ENCODE measurements around the gene PCYT1B. TPM values are rescaled to one million over a fixed set of nuclear protein-coding genes. Genes with fewer than 3 reads are reported as not detected.
"Not testable (repeated sequence)": the region's sequence is repeated elsewhere in the genome, so short reads cannot be mapped to it uniquely, and the experiment has no call there.

Gene PCYT1B
- total RNA-seq, 1 donor from 2014 or later: 26.1 TPM

DNA sequence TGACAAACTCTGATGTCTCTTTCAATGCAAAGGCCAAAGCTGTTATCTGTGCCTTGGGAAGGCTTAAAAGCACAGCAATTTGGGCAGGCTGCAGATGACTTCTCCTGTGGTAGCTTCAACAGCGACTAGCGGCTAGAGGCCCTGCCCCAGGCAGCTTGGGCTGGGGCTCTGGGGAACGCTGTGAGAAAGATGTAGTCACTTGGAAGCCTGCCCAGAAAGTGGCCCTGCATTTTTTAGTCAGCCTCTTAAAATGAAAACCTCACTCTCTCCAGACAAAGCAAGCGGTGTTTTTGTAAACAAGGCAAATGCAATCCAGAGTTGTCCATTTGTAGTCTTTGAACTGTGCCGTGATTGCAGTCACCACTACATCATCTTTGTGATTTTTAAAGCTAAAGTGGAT, 27.5 kb downstream of the PCYT1B start:
- Mint-ChIP-seq H3K4me1 (ENCODE audit: unreplicated experiment) (peaks cover 3% of the 10 kb centered on the region), H3K9me3 (ENCODE audit: unreplicated experiment) (no peaks in the 10 kb centered on the region), H3K4me3 (ENCODE audit: unreplicated experiment) (no peak overlapping the region), H3K27ac (ENCODE audit: unreplicated experiment) (no peak overlapping the region), H3K27me3 (ENCODE audit: unreplicated experiment) (no peaks in the 10 kb centered on the region), H3K36me3 (ENCODE audit: low read depth, unreplicated experiment) (peaks cover 5% of the 10 kb centered on the region)
- TF ChIP-seq, protein P1, sequence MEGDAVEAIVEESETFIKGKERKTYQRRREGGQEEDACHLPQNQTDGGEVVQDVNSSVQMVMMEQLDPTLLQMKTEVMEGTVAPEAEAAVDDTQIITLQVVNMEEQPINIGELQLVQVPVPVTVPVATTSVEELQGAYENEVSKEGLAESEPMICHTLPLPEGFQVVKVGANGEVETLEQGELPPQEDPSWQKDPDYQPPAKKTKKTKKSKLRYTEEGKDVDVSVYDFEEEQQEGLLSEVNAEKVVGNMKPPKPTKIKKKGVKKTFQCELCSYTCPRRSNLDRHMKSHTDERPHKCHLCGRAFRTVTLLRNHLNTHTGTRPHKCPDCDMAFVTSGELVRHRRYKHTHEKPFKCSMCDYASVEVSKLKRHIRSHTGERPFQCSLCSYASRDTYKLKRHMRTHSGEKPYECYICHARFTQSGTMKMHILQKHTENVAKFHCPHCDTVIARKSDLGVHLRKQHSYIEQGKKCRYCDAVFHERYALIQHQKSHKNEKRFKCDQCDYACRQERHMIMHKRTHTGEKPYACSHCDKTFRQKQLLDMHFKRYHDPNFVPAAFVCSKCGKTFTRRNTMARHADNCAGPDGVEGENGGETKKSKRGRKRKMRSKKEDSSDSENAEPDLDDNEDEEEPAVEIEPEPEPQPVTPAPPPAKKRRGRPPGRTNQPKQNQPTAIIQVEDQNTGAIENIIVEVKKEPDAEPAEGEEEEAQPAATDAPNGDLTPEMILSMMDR (IDR thresholded peaks at IDR 0.05; ENCODE audit: unreplicated experiment): no peak
- DNase-seq (ENCODE audit: low spot score): no peak

DNA sequence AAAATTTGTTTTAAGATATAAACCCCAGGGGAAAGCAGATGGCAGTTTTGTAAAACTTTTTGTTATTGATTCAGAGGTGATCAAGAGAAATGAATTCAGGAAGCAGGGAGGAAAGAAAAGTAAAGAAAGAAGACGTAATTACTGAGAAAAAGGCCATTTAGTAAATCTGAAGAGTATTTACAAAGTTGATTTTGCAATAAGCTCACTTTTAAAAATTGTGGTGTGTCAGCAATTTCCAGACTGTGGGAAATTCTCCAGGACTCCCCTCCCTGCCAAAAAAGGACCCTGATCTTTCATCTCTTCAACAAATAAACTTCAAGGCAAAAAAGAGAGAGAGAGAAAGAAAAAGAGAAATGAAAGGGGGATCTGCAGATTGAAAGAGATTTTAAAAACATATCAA, 36.6 kb downstream of the PCYT1B start:
- Mint-ChIP-seq H3K27ac (ENCODE audit: unreplicated experiment) (no peak overlapping the region), H3K36me3 (ENCODE audit: low read depth, unreplicated experiment) (peaks cover 3% of the 10 kb centered on the region), H3K4me1 (ENCODE audit: unreplicated experiment) (no peaks in the 10 kb centered on the region), H3K27me3 (ENCODE audit: unreplicated experiment) (no peaks in the 10 kb centered on the region), H3K9me3 (ENCODE audit: unreplicated experiment) (no peaks in the 10 kb centered on the region), H3K4me3 (ENCODE audit: unreplicated experiment) (no peak overlapping the region)
- TF ChIP-seq, protein P1 (IDR thresholded peaks at IDR 0.05; ENCODE audit: unreplicated experiment): no peak
- no peak for DNase-seq (ENCODE audit: low spot score)

DNA sequence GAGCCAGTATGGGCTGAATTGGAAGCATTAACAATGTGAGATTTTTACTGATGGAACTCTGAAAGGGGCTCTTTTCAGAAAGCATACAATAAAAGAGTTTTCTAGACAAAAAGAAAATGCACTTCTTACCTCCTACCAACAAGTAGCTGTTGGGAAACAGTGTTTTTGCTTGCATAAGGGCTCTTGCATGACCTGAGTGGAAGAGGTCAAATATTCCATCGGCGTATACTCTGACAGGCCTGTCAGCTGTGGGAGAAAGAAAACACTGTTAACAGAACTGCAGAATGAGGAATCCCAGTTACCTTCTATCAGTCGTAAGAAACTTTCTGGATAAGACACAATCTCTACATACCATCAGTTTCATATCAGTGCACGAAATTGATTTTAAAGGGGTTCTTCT, 39.5 kb downstream of the PCYT1B start:
- Mint-ChIP-seq H3K27me3 (ENCODE audit: unreplicated experiment) (no peaks in the 10 kb centered on the region), H3K4me1 (ENCODE audit: unreplicated experiment) (no peaks in the 10 kb centered on the region), H3K27ac (ENCODE audit: unreplicated experiment) (no peak overlapping the region), H3K4me3 (ENCODE audit: unreplicated experiment) (no peak overlapping the region), H3K36me3 (ENCODE audit: low read depth, unreplicated experiment) (peaks cover 9% of the 10 kb centered on the region), H3K9me3 (ENCODE audit: unreplicated experiment) (no peaks in the 10 kb centered on the region)
- DNase-seq (ENCODE audit: low spot score): no peak
- TF ChIP-seq, protein P1 (IDR thresholded peaks at IDR 0.05; ENCODE audit: unreplicated experiment): no peak

DNA sequence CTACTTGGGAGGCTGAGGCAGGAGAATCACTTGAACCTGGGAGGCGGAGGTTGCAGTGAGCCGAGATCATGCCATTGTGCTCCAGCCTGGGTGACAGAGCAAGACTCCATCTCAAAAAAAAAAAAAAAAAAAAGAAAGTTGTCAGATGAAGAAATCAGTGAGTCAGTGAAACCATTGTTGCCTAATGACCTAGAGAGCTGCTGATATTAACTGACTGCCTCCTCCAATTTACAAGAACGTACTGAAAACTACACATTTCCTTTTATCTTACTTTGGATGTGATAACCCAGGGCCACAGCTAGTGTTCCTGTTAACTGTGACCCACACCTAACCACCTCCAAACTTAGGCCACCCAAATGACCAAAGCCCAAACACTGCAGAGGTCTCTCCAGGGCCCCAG, 41.2 kb downstream of the PCYT1B start:
- not testable (repeated sequence) for DNase-seq (ENCODE audit: low spot score); H3K4me1 Mint-ChIP-seq (ENCODE audit: unreplicated experiment); H3K36me3 Mint-ChIP-seq (ENCODE audit: low read depth, unreplicated experiment); H3K9me3 Mint-ChIP-seq (ENCODE audit: unreplicated experiment); H3K27ac Mint-ChIP-seq (ENCODE audit: unreplicated experiment); H3K4me3 Mint-ChIP-seq (ENCODE audit: unreplicated experiment); H3K27me3 Mint-ChIP-seq (ENCODE audit: unreplicated experiment)

DNA sequence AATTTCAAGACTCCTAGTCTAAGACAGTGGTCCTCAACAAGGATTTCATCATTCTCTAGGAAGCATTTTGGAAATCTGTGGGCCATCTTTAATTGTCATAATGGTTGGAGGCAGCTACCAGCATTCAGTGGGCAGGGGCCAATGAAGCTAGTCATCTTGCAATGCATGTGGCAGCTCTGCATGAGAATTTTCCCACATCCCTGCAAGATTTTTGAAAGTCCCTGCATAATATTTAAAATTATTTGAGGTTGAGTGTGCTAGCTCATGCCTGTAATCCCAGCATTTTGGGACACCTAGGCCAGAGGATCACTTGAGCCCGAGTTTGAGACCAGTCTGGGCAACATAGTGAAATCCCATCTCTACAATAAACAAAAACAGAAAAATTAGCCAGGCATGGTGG, 44.0 kb downstream of the PCYT1B start:
- Mint-ChIP-seq H3K27ac (ENCODE audit: unreplicated experiment) (no peak overlapping the region), H3K27me3 (ENCODE audit: unreplicated experiment) (no peaks in the 10 kb centered on the region), H3K4me3 (ENCODE audit: unreplicated experiment) (no peak overlapping the region), H3K9me3 (ENCODE audit: unreplicated experiment) (no peaks in the 10 kb centered on the region), H3K36me3 (ENCODE audit: low read depth, unreplicated experiment) (peaks cover 9% of the 10 kb centered on the region), H3K4me1 (ENCODE audit: unreplicated experiment) (no peaks in the 10 kb centered on the region)
- TF ChIP-seq, protein P1 (IDR thresholded peaks at IDR 0.05; ENCODE audit: unreplicated experiment): no peak
- no peak for DNase-seq (ENCODE audit: low spot score)

DNA sequence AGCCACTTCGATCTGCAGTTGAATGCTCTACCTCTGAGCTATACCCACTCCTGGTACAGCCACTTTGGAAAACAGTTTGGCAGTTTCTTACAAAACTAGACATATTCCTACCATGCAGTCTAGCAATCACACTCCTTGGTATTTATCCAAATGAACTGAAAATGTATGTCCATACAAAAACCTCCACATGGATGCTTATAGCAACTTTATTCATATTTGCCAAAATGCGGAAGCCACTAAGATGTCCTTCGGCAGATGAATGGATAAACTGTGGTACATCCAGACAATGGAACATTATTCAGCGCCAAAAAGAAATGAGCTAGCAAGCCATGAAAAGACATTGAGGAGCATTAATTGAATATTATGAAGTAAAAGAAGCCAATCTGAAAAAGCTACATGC, 45.3 kb downstream of the PCYT1B start:
- Mint-ChIP-seq H3K27me3 (ENCODE audit: unreplicated experiment) (no peaks in the 10 kb centered on the region), H3K4me1 (ENCODE audit: unreplicated experiment) (no peaks in the 10 kb centered on the region), H3K27ac (ENCODE audit: unreplicated experiment) (no peak overlapping the region), H3K9me3 (ENCODE audit: unreplicated experiment) (no peaks in the 10 kb centered on the region), H3K4me3 (ENCODE audit: unreplicated experiment) (no peak overlapping the region), H3K36me3 (ENCODE audit: low read depth, unreplicated experiment) (peaks cover 6% of the 10 kb centered on the region)
- TF ChIP-seq, protein P1 (IDR thresholded peaks at IDR 0.05; ENCODE audit: unreplicated experiment): no peak
- DNase-seq (ENCODE audit: low spot score): no peak
